Uterus (tissue), 4 donors: ENCODE data around the gene SERPINF2. TPM values are rescaled to one million over a fixed set of nuclear protein-coding genes. Genes with fewer than 3 reads are reported as not detected.
A peak's percentile ranks its signal among the peaks of the same experiment; 100 is the strongest.

ENCODE experiments used
- DNase-seq, 2 donors: peaks; one replicate each; pipeline ENCODE4 v3.0.0-alpha.2; 2019 to 2020
- H3K27ac ChIP-seq, 2 donors: fragments of 200-600 bp; sonication (generic); 1 replicate in 1 of 2; 2 replicates in 1 of 2; pipeline ENCODE4 v1.5.1; 2016 to 2018
- H3K27me3 ChIP-seq, 2 donors: fragments of 200-600 bp; sonication (generic); one replicate each; pipeline ENCODE4 v1.5.1; 2018 to 2019; ENCODE audit warnings: control low read depth in 1 of 2
- H3K36me3 ChIP-seq, 2 donors: fragments of 200-600 bp; sonication (generic); one replicate each; pipeline ENCODE4 v1.5.1; 2019; ENCODE audit warnings: control low read depth in 1 of 2
- H3K4me1 ChIP-seq, 2 donors: fragments of 200-600 bp; sonication (generic); one replicate each; pipeline ENCODE4 v1.5.1; 2018 to 2019; ENCODE audit warnings: control low read depth in 1 of 2
- H3K4me3 ChIP-seq, 2 donors: fragments of 200-600 bp; sonication (generic); 1 replicate in 1 of 2; 2 replicates in 1 of 2; pipeline ENCODE4 v1.5.1; 2018 to 2019; ENCODE audit warnings: mild to moderate bottlenecking in 1 of 2
- H3K9me3 ChIP-seq, 2 donors: fragments of 200-600 bp; sonication (generic); one replicate each; pipeline ENCODE4 v1.5.1; 2019; ENCODE audit warnings: control low read depth in 1 of 2
- CTCF ChIP-seq, 4 experiments: fragments of 200-600 bp in 2 of 4; fragments of 450-650 bp in 2 of 4; sonication (generic) in 2 of 4; IDR thresholded peaks; one replicate each; pipeline ENCODE4 v1.5.1; 2016 to 2019; ENCODE audit warnings: antibody characterized with exemption in 4 of 4, mild to moderate bottlenecking in 2 of 4, moderate library complexity in 1 of 4
- POLR2A ChIP-seq, 2 donors: fragments of 450-650 bp; IDR thresholded peaks; one replicate each; pipeline ENCODE4 v1.6.1; 2016; ENCODE audit warnings: antibody characterized with exemption in 2 of 2, mild to moderate bottlenecking in 1 of 2, moderate library complexity in 1 of 2
- intact Hi-C: fragments of 100-400 bp; cut with DNase I; formaldehyde crosslinking; loops from one replicate; pipeline ENCODE4 v1.15.1; 2023; ENCODE audit warnings: low total_unique reads
- total RNA-seq, 4 donors: library from RNA; depleted of rRNA in 3 of 4; stranded (reverse); fragments of >200 nt in 3 of 4; gene quantifications; one replicate each; pipeline versions ENCODE4 v1.1.0 to v1.2.4, GENCODE V29; 2014 to 2023
- donor health status: DM: yes; HTN: yes; CAD: no.

Gene SERPINF2
- total RNA-seq, 4 donors from 2014 or later: 0.83 to 21.5 (median 10.0) TPM

GRCh38 chr17:1752425-1753262, 10.0 kb downstream of the SERPINF2 start:
- TF ChIP-seq POLR2A (IDR thresholded peaks at IDR 0.05) (no peak), CTCF (IDR thresholded peaks at IDR 0.05) (no peak)
- H3K27ac ChIP-seq: peak overlapping the region in 1 of 2 donors; percentile 52
- H3K4me1 ChIP-seq: peaks cover 0 to 6% of the 10 kb centered on the region in 2 donors
- DNase-seq: no peak
- intact Hi-C loops: no loop called here
- H3K36me3 ChIP-seq: no peaks in the 10 kb centered on the region
- no peaks in the 10 kb centered on the region for H3K9me3 ChIP-seq
- no peak overlapping the region for H3K4me3 ChIP-seq
- no peaks in the 10 kb centered on the region for H3K27me3 ChIP-seq

GRCh38 chr17:1753767-1754429, 11.2 kb downstream of the SERPINF2 start:
- Histone ChIP-seq H3K4me3 (no peak overlapping the region), H3K4me1 (peaks cover 0 to 6% of the 10 kb centered on the region in 2 donors), H3K9me3 (no peaks in the 10 kb centered on the region), H3K27ac (no peak overlapping the region), H3K36me3 (no peaks in the 10 kb centered on the region), H3K27me3 (no peaks in the 10 kb centered on the region)
- intact Hi-C loops: no loop called here
- no peak for DNase-seq
- TF ChIP-seq CTCF (IDR thresholded peaks at IDR 0.05) (no peak), POLR2A (IDR thresholded peaks at IDR 0.05) (no peak)

GRCh38 chr17:1754430-1755112, 11.9 kb downstream of the SERPINF2 start:
- H3K27ac ChIP-seq: peak overlapping the region in 1 of 2 donors; percentile 32
- H3K4me1 ChIP-seq: peaks cover 0 to 6% of the 10 kb centered on the region in 2 donors
- no peak for TF ChIP-seq POLR2A (IDR thresholded peaks at IDR 0.05)
- TF ChIP-seq CTCF (IDR thresholded peaks at IDR 0.05): no peak

GRCh38 chr17:1755252-1755826, 12.7 kb downstream of the SERPINF2 start:
- peak overlapping the region; percentile 11 to 32 for H3K27ac ChIP-seq
- no peak overlapping the region for H3K4me3 ChIP-seq
- TF ChIP-seq CTCF (IDR thresholded peaks at IDR 0.05) (no peak), POLR2A (IDR thresholded peaks at IDR 0.05) (no peak)
- peaks cover 0 to 6% of the 10 kb centered on the region in 2 donors for H3K4me1 ChIP-seq
- no peaks in the 10 kb centered on the region for H3K27me3 ChIP-seq
- intact Hi-C loops: no loop called here
- no peaks in the 10 kb centered on the region for H3K9me3 ChIP-seq
- no peak for DNase-seq
- no peaks in the 10 kb centered on the region for H3K36me3 ChIP-seq

More at GRCh38 chr17:1754430-1755112, 11.9 kb downstream of the SERPINF2 start:
- DNase-seq: no peak
- no peaks in the 10 kb centered on the region for H3K9me3 ChIP-seq
- no peaks in the 10 kb centered on the region for H3K27me3 ChIP-seq
- H3K4me3 ChIP-seq: no peak overlapping the region
- intact Hi-C loops: no loop called here
- H3K36me3 ChIP-seq: no peaks in the 10 kb centered on the region
